Neural cell (in vitro differentiated cells): ENCODE measurements around the gene ZNF564. TPM values are rescaled to one million over a fixed set of nuclear protein-coding genes. Genes with fewer than 3 reads are reported as not detected.

Experiments
- H2AFZ ChIP-seq: fragments of 200-600, 300-800 bp; sonication (generic), shearing (Covaris generic); 2 replicates; pipeline ENCODE4 v1.6.0; 2014; ENCODE audit warnings: low read depth, mild to moderate bottlenecking, antibody characterized with exemption, low read length, moderate library complexity
- H3F3A ChIP-seq: fragments of 200-600 bp; shearing (Covaris generic); 2 replicates; pipeline ENCODE4 v1.6.1; 2016; ENCODE audit warnings: mild to moderate bottlenecking, moderate library complexity, mixed read lengths, antibody characterized with exemption, low read length; ENCODE audit not compliant: insufficient read depth, poor library complexity, severe bottlenecking
- H3K27ac ChIP-seq: fragments of 200-600, 300-800 bp; sonication (generic), shearing (Covaris generic); 2 replicates; pipeline ENCODE4 v1.5.1; 2014; ENCODE audit warnings: mild to moderate bottlenecking, low read length, moderate library complexity
- H3K27me3 ChIP-seq: fragments of 300-800, 200-600 bp; sonication (generic), shearing (Covaris generic); 2 replicates; pipeline ENCODE4 v1.6.0; 2014; ENCODE audit warnings: mild to moderate bottlenecking, low read depth, low read length, moderate library complexity; ENCODE audit not compliant: insufficient read depth
- H3K36me3 ChIP-seq: fragments of 300-800, 200-600 bp; sonication (generic), shearing (Covaris generic); 2 replicates; pipeline ENCODE4 v1.5.1; 2014; ENCODE audit warnings: mild to moderate bottlenecking, antibody characterized with exemption, low read length, moderate library complexity; ENCODE audit not compliant: insufficient read depth
- H3K4me2 ChIP-seq: fragments of 300-800, 200-600 bp; sonication (generic), shearing (Covaris generic); 2 replicates; pipeline ENCODE4 v1.6.0; 2014; ENCODE audit warnings: mild to moderate bottlenecking, low read length
- H3K4me3 ChIP-seq: fragments of 300-800, 200-600 bp; sonication (generic), shearing (Covaris generic); 2 replicates; pipeline ENCODE4 v1.5.1; 2014; ENCODE audit warnings: mild to moderate bottlenecking, low read length, moderate library complexity
- H3K79me2 ChIP-seq: fragments of 200-600 bp; shearing (Covaris generic); replicated peaks from 2 replicates; pipeline ENCODE4 v1.6.0; 2014; ENCODE audit warnings: mild to moderate bottlenecking, low read length, moderate library complexity; ENCODE audit not compliant: insufficient read depth
- H3K9ac ChIP-seq: fragments of 300-800, 200-600 bp; sonication (generic), shearing (Covaris generic); 2 replicates; pipeline ENCODE4 v1.6.1; 2016; ENCODE audit warnings: mild to moderate bottlenecking, low read length, mixed read lengths
- H3K9me2 ChIP-seq: fragments of 200-600 bp; shearing (Covaris generic); 2 replicates; pipeline ENCODE4 v1.6.1; 2016; ENCODE audit warnings: mild to moderate bottlenecking, low read length, mixed read lengths; ENCODE audit not compliant: insufficient read depth
- H3K9me3 ChIP-seq: fragments of 200-600, 300-800 bp; sonication (generic), shearing (Covaris generic); 2 replicates; pipeline ENCODE4 v1.6.1; 2016; ENCODE audit warnings: mild to moderate bottlenecking, mixed run types, low read length, moderate library complexity, mixed read lengths
- H4K20me1 ChIP-seq: fragments of 200-600 bp; shearing (Covaris generic); 2 replicates; pipeline ENCODE4 v1.6.1; 2016; ENCODE audit warnings: mild to moderate bottlenecking, mixed run types; ENCODE audit not compliant: insufficient read depth
- EP300 ChIP-seq: fragments of 450-650 bp; conservative IDR thresholded peaks from 2 replicates; pipeline ENCODE4 v1.6.1; 2014; ENCODE audit warnings: antibody characterized with exemption, mild to moderate bottlenecking, moderate library complexity; ENCODE audit not compliant: poor library complexity, severe bottlenecking
- EZH2 ChIP-seq: fragments of 200-600, 300-800 bp; shearing (Covaris generic), sonication (generic); IDR thresholded peaks from 2 replicates; pipeline ENCODE4 v1.6.1; 2014; ENCODE audit warnings: antibody characterized with exemption, low read length, borderline replicate concordance, mild to moderate bottlenecking; ENCODE audit not compliant: insufficient read depth, poor library complexity, severe bottlenecking
- MXI1 ChIP-seq: fragments of 450-650 bp; conservative IDR thresholded peaks from 2 replicates; pipeline ENCODE4 v1.6.1; 2014; ENCODE audit warnings: antibody characterized with exemption, mild to moderate bottlenecking; ENCODE audit not compliant: poor library complexity, severe bottlenecking
- POLR2AphosphoS5 ChIP-seq: IDR thresholded peaks from 2 replicates; pipeline ENCODE4 v1.6.1; 2012
- RAD21 ChIP-seq: fragments of 450-650 bp; conservative IDR thresholded peaks from 2 replicates; pipeline ENCODE4 v1.6.1; 2014; ENCODE audit warnings: antibody characterized with exemption, mild to moderate bottlenecking, moderate library complexity
- SMC3 ChIP-seq: fragments of 450-650 bp; conservative IDR thresholded peaks from 2 replicates; pipeline ENCODE4 v1.6.1; 2014; ENCODE audit warnings: antibody characterized with exemption, mild to moderate bottlenecking, moderate library complexity; ENCODE audit not compliant: poor library complexity
- TAF1 ChIP-seq: IDR thresholded peaks from 2 replicates; pipeline ENCODE4 v1.6.1; 2012; ENCODE audit warnings: low read depth
- polyA plus RNA-seq: library from polyadenylated mRNA; depleted of rRNA; stranded (reverse); fragments of >200 nt; gene quantifications from 2 replicates; pipeline ENCODE4 v1.2.3, GENCODE V29; 2014
- TF ChIP-seq, protein P1 (sequence below): IDR thresholded peaks from 2 replicates; pipeline ENCODE4 v1.6.1; 2012; ENCODE audit warnings: borderline replicate concordance
- TF ChIP-seq, protein P2 (sequence below): fragments of 450-650 bp; IDR thresholded peaks from 2 replicates; pipeline ENCODE4 v1.5.1; 2014; ENCODE audit warnings: antibody characterized with exemption, mild to moderate bottlenecking, moderate library complexity; ENCODE audit not compliant: poor library complexity, severe bottlenecking

The ZNF564 gene
- polyA plus RNA-seq, 1 donor from 2014 or later: 7.6 TPM

DNA sequence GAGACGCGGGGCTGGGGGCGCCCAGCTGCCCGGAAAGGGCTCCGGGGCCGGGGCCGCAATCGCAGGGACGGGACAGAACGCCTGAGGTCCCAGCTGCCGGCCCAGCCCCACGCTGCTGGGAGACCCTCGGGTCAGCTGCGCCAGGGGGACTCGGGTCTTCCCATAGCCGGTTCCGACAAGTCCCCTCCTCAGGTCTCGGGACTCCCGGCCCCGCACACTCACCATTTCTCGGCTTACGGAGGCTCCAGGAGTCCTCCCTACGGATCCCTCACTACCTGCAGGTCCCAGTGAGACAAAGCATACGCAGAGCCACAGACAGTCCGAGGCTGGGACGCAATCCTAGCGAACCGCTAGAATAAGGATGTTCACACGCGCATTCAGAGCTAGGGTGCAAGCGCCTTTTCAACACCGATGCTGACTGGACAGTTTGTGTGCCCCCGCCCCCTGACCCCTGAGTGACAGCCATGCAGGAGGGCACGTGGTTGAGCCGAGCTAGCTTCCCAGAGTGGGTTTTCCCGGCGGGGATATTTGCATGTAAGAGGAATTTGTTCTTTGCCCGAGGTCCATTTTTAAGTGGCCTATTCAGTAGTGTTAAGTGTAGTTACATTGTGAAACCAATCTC, 45.8 kb upstream of the ZNF564 start:
- Histone ChIP-seq H3K27ac (no peak overlapping the region), H3K79me2 (no peaks in the 10 kb centered on the region), H3K36me3 (no peaks in the 10 kb centered on the region), H3K27me3 (no peaks in the 10 kb centered on the region), H3K9me2 (no peaks in the 10 kb centered on the region), H3K4me2 (no peak overlapping the region), H3K4me3 (no peak overlapping the region), H3K9me3 (no peaks in the 10 kb centered on the region), H2AFZ (no peak overlapping the region), H4K20me1 (no peaks in the 10 kb centered on the region), H3F3A (no peaks in the 10 kb centered on the region), H3K9ac (no peak overlapping the region)
- TF ChIP-seq EP300 (no peak), POLR2AphosphoS5 (no peak), MXI1 (no peak), TAF1 (no peak), RAD21 (no peak), SMC3 (no peak), EZH2 (no peak)
- TF ChIP-seq, protein P1, sequence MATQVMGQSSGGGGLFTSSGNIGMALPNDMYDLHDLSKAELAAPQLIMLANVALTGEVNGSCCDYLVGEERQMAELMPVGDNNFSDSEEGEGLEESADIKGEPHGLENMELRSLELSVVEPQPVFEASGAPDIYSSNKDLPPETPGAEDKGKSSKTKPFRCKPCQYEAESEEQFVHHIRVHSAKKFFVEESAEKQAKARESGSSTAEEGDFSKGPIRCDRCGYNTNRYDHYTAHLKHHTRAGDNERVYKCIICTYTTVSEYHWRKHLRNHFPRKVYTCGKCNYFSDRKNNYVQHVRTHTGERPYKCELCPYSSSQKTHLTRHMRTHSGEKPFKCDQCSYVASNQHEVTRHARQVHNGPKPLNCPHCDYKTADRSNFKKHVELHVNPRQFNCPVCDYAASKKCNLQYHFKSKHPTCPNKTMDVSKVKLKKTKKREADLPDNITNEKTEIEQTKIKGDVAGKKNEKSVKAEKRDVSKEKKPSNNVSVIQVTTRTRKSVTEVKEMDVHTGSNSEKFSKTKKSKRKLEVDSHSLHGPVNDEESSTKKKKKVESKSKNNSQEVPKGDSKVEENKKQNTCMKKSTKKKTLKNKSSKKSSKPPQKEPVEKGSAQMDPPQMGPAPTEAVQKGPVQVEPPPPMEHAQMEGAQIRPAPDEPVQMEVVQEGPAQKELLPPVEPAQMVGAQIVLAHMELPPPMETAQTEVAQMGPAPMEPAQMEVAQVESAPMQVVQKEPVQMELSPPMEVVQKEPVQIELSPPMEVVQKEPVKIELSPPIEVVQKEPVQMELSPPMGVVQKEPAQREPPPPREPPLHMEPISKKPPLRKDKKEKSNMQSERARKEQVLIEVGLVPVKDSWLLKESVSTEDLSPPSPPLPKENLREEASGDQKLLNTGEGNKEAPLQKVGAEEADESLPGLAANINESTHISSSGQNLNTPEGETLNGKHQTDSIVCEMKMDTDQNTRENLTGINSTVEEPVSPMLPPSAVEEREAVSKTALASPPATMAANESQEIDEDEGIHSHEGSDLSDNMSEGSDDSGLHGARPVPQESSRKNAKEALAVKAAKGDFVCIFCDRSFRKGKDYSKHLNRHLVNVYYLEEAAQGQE: no peak
- TF ChIP-seq, protein P2, sequence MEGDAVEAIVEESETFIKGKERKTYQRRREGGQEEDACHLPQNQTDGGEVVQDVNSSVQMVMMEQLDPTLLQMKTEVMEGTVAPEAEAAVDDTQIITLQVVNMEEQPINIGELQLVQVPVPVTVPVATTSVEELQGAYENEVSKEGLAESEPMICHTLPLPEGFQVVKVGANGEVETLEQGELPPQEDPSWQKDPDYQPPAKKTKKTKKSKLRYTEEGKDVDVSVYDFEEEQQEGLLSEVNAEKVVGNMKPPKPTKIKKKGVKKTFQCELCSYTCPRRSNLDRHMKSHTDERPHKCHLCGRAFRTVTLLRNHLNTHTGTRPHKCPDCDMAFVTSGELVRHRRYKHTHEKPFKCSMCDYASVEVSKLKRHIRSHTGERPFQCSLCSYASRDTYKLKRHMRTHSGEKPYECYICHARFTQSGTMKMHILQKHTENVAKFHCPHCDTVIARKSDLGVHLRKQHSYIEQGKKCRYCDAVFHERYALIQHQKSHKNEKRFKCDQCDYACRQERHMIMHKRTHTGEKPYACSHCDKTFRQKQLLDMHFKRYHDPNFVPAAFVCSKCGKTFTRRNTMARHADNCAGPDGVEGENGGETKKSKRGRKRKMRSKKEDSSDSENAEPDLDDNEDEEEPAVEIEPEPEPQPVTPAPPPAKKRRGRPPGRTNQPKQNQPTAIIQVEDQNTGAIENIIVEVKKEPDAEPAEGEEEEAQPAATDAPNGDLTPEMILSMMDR: no peak

DNA sequence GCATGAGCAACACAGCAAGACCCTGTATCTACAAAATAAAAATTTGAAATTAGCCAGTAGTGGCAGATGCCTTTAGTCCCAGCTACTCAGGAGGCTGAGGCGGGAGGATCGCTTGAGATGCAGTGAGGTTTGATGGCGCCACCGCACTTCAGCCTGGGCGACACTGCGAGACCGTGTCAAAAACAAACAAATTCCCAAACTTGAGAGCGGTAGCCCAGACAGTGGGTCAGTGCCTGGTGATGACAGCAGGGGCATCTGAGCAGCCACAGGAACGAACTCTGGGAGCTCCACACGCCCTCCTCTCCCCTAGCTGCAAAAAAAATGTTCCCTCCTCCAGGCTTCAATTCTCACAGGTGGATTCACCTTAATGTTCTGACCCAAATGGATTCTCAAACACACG, 45.2 kb upstream of the ZNF564 start:
- Histone ChIP-seq H4K20me1 (no peaks in the 10 kb centered on the region), H3K9ac (no peak overlapping the region), H3K4me3 (no peak overlapping the region), H3F3A (no peaks in the 10 kb centered on the region), H3K79me2 (no peaks in the 10 kb centered on the region), H3K4me2 (no peak overlapping the region), H3K9me3 (no peaks in the 10 kb centered on the region), H3K9me2 (no peaks in the 10 kb centered on the region), H3K27me3 (no peaks in the 10 kb centered on the region), H3K27ac (no peak overlapping the region), H3K36me3 (no peaks in the 10 kb centered on the region), H2AFZ (no peak overlapping the region)
- no peak for TF ChIP-seq EP300
- no peak for TF ChIP-seq RAD21
- TF ChIP-seq, protein P1: no peak
- no peak for TF ChIP-seq MXI1
- no peak for TF ChIP-seq EZH2
- no peak for TF ChIP-seq SMC3
- TF ChIP-seq, protein P2: no peak
- no peak for TF ChIP-seq POLR2AphosphoS5
- TF ChIP-seq TAF1: no peak
